HG03175 (cell line): ENCODE measurements around the gene CNDP1.

Experiments
- ATAC-seq: cut with Tn5 transposase; IDR thresholded peaks from one replicate; pipeline ENCODE4 v1.9.1; 2021; ENCODE audit warnings: mild to moderate bottlenecking, moderate library complexity; ENCODE audit not compliant: unreplicated experiment

CNDP1 gene

DNA sequence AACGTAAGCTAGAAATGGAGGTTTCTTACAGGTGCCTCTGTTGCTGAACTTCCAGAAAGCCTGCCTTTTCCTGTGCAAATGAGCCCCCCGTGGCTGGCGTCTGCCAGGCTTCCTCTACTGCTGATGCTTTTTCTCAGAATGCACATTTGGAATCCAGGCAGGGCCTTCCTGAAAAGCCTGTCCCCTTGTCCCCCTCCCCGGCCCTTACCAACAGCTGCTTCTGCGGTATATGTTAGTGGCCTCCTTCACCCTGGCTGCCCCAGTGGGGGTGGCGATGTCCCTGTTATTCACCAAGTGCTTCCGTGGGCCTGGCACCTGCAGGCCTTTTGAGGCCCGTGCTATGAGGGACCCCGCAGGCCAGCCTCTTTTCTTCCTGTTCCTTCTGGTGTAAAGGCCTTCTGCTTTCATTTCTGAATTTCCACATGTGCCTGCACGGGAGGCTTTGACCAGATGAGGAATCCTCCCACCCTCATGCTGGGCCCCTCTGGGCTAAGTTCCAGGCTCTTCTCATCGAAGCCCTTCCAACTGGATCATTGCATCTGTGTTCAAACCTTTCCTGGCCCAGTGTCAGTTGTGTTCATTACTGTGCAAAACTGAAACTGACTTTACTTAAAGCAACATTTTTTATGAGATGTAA lies 27.7 kb upstream of the CNDP1 start:
- ATAC-seq, result no peak

GRCh38 chr18:74507097-74507881 lies 27.0 kb upstream of the CNDP1 start:
- no peak for ATAC-seq

- no peak for ATAC-seq
These were observed 26.4 kb upstream of the CNDP1 start for GRCh38 chr18:74507927-74508326.

DNA sequence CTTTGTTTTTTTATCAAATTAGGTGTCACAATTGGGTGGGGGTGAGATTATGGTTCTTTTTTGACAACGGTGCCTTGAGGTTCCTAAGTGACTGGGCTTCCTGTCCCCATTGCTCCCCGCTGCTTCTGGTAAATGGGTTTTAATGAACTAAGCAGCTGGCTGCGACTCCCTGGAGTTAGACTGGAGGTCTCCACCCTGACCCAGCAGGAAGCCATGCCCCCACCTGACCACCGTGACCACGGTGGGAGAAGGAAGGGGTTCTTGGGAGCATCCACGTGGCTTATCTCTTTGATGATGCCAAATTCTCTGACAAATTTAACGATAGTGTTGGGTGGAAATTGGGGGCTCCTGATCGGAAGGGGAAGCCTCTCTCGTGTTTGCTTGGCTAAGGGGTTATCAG lies 25.9 kb upstream of the CNDP1 start:
- ATAC-seq, result no peak

DNA sequence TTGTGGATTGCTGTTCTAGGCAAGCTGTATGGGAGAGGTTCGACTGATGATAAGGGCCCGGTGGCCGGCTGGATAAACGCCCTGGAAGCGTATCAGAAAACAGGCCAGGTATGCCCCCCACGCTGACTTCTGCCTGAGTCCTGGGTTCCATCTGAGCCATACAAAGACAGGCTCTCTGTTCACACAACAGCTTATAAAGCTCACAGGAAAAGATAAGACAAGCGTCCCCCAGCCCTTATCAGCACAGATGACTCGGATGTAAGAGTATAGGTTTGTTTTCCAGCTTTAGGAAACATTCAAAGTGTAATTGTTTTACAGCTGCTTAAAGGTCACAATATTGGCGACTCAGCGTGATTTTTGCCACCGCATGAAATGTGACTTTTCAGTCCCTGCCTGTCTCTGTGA lies 25.5 kb upstream of the CNDP1 start:
- ATAC-seq, result no peak

- no peak for ATAC-seq
These were observed 24.2 kb upstream of the CNDP1 start for GRCh38 chr18:74509856-74510769.

DNA sequence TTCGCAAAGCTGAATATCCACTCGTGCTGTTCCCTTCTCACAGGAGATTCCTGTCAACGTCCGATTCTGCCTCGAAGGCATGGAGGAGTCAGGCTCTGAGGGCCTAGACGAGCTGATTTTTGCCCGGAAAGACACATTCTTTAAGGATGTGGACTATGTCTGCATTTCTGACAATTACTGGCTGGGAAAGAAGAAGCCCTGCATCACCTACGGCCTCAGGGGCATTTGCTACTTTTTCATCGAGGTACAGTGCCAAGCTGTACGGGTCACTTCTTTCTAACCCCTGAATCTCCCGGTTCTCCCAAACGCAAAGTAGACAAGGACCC lies 23.6 kb upstream of the CNDP1 start:
- ATAC-seq, result no peak

DNA sequence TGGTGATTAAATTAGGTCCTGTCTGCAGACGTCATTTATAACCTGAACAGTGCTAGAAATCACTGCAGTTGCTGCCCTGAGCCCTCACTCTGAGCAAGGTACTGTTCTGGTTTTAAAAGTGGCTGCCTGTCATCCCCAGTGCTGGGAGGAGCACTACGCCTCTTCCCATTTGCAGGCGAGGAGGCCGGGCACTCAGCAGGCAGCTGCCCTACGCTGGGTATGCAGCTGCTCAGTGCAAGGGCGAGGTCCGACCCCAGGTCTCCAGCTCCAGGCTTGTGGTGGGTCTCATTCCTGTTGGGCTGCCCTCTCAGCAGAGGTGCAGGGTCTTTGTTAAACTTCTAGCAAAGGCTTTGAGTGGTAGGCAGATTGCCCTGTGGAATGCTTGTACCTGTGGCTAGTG lies 22.5 kb upstream of the CNDP1 start:
- ATAC-seq, result no peak

DNA sequence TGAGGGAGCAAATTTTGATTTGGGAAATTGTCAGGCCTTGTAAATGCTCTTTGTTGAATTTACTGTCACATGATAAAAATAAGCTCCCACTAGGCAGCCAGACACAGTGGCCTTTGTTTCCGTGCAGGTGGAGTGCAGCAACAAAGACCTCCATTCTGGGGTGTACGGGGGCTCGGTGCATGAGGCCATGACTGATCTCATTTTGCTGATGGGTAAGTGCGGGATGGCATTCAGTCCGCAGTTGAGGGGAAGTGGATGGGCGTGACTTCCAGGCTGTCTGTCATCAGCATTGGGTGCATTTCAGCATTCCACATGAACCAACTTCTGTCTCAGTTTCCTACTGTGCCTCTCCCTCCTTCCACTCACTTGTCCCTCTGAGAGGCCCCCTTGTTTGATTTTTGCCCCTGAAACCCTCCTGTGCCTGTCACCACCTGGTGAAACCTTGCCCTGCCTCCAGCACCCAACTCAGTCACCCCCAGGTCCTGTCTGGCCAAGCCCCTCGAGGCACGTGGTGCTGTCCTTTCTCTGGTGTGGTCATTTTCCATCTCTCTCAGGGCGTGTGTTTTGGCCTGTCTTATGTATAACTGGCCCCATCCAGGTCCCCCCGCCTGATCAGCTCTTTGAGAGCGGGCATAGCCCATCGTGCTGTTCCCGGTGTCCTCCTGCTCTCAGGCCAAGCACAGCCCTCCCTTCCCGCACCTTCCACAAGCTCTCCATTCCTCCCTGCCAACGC lies 21.8 kb upstream of the CNDP1 start:
- no peak for ATAC-seq

DNA sequence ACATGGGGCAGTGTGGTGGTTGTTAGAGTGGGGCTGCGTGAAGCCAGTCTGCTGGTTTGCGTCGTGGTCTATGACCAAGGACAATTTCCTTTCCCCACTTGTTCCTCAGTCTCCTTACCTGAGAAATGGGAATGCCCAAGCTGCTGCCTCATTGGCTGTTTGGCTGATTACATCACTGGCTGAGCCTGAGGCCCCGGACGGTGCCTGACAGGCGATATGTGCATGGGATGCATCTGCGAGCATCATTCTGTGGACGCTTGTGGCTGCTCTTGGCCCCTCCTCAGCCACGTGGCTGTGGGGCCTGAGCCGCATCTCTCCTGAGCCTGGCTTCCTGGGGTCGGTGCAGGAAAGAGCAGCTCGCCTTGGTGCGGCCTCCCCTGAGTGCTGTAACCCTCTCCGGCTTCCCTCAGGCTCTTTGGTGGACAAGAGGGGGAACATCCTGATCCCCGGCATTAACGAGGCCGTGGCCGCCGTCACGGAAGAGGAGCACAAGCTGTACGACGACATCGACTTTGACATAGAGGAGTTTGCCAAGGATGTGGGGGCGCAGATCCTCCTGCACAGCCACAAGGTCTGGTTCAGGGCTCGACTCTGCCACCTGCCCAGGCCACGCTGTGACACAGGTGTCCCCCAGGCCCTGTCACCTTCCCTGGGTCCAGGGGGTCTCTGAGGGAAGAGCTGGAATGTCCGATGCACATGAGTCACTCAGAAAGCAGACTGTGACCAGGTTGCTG lies 21.0 kb upstream of the CNDP1 start:
- no peak for ATAC-seq

GRCh38 chr18:74513883-74514205 lies 20.5 kb upstream of the CNDP1 start:
- ATAC-seq, result no peak

DNA sequence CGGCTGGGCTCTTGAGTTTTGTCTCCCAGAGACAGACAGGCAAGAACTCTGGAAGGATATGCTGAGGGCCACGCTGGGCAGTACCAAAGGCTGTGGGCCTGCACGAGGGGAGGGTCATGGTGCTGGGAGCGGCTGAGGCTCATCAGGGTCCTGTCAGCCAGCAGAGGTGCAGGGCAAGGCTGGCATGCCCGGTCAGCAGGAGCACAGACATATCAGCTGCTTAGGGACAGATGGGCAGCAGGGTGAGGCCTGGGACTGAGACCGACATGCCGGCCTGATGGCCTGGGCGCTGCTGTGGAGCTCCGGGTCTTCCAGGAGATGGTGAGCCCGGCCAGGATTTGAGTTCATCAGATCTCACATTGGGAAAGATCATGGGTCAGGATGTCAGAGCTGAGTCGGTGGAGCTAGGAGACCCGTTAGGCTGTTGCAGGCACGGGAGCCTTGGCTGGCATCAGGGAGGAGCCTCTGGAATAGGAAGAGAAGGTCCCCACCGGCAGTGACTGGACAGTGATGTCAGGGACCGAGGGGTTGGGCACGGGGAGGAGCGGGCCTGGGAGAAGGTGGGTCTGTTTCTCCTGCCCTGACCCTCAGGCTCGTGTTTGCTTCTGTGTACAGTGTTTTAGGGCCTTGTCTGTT lies 19.3 kb upstream of the CNDP1 start:
- ATAC-seq, result no peak

DNA sequence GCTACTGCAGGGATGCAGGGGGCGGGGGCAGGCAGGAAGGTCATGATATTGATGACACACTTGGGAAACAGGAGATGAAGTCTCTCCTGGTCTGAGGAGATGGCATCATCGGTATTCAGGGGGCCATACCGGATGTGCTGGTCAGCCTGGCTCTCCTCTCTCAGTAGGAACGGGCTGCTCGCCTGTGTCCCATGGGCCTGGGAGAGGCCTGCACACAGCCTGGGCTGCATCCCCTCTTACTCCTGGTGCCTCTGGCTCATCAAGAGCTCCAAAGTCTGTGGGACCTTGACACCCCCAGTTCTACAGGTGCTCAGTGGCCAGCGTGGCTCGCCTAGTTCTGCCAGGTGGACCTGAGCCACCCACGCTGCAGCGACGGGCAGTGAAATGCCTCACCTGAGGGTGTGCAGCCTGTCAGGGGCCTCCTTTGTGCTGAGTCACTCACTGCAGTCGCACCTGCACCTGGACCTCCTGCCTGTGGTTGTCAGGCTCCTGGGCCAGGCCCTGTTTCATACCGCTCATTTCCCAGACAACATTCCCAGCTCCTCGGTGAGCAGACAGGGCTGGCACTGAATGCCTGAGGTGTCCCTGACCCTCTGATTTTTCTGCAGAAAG lies 18.6 kb upstream of the CNDP1 start:
- no peak for ATAC-seq

- ATAC-seq, result no peak
These were observed 17.7 kb upstream of the CNDP1 start for GRCh38 chr18:74516271-74517235.

DNA sequence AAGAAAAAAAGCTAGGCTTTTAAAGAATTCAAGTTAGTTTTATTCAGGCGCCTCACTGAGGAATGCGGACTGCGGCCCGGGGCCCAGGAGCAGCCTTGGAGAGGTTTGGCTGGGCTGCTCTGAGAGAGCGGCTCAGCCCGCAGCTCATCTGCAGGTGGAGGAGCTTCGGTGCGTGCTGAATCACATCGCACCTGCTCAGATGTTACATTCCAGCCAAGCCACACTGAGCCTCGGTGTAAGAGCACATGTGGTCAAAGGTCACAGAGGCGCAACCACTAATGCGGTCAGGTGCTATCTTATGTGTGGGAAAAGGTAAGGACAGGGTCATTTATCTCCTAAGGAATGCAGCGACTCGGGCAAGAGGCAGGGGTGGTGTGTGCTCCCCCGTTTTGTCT lies 17.1 kb upstream of the CNDP1 start:
- no peak for ATAC-seq

DNA sequence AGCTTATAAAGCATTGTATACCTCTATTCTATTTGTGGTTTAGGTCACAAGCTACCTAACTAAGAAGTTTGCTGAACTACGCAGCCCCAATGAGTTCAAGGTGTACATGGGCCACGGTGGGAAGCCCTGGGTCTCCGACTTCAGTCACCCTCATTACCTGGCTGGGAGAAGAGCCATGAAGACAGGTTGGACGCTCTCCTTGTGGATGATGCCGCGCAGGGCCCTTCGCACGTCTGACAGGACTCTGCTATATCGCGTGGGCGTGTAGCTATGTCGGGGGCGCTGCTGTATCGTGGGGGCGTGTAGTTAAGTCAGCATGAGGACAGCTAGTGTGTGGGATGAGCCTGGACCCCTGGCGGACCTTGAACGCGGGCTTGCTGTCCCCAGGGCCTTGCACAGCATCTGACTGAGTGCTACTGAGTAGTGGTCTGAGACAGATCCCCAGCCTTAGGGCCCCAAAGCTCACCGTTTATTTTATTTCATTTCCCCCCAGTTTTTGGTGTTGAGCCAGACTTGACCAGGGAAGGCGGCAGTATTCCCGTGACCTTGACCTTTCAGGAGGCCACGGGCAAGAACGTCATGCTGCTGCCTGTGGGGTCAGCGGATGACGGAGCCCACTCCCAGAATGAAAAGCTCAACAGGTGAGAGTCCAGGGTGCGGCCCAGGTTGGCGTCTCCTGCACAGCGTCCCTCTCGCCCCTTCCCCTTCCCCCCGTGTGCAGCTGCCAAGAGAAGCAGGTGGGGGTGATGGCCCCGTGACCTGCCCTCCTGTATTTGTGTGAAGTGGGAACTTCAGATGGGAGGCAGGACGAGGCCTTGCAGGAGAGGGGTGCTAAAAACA lies 15.6 kb upstream of the CNDP1 start:
- ATAC-seq, result no peak

DNA sequence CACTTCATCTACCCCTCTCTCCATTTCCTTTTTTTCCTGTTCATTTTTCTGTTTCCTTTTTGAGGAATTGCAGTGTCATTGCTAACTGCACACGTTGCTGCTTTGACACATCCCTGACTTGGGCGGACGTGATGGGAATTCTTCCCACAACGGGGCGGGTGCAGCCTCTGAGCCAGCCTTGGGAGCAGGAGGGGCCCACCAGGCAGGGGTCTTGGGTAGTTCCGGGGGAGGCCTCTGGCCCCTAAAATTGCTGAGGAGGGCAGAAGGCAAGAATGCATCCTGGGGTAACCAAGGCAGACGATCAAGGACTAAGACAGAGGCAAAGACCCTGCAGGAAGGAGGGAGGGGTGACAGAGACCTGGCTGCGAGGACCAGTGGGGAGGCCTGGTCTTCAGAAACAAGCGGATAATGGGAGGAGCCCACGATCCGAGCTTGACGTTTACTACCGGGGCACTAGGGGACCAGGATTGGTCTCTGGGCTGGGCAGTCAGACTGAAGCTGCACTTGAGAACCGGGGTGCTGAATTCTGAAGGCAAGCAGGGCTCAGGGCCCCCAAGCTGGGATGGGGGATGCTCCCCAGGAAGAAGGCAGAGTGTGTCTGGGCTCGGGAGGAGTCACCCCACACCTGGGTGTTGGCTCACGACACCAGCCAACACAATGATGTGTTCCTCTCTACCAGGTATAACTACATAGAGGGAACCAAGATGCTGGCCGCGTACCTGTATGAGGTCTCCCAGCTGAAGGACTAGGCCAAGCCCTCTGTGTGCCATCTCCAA lies 14.8 kb upstream of the CNDP1 start:
- ATAC-seq, result no peak
